Heart right ventricle (tissue), 16 donors: ENCODE measurements around the gene PBRM1. TPM values are rescaled to one million over a fixed set of nuclear protein-coding genes. Genes with fewer than 3 reads are reported as not detected.

Experiments used
- ATAC-seq, 8 donors: fragments of 200-7000 bp; cut with Tn5 transposase; one replicate each; pipeline ENCODE4 v1.9.1; 2020; ENCODE audit warnings: mild to moderate bottlenecking in 8 of 8, moderate library complexity in 8 of 8, moderate number of reproducible peaks in 1 of 8
- DNase-seq, 2 donors: peaks; one replicate each; pipeline ENCODE4 v3.0.0-alpha.2; 2020
- H3K27ac ChIP-seq, 10 donors: fragments of 200-600 bp; sonication (generic) in 2 of 10; one replicate each; pipeline versions ENCODE4 v1.5.0 to v1.8.0; 2020 to 2022; ENCODE audit warnings: mild to moderate bottlenecking in 3 of 10
- H3K27me3 ChIP-seq, 7 donors: fragments of 200-600 bp; one replicate each; pipeline ENCODE4 v1.8.0; 2021 to 2022; ENCODE audit warnings: mild to moderate bottlenecking in 2 of 7
- H3K36me3 ChIP-seq, 9 donors: fragments of 200-600 bp; sonication (generic) in 1 of 9; one replicate each; pipeline versions ENCODE4 v1.5.0 to v1.8.0; 2020 to 2022; ENCODE audit warnings: mild to moderate bottlenecking in 2 of 9
- H3K4me1 ChIP-seq, 9 donors: fragments of 200-600 bp; sonication (generic) in 1 of 9; one replicate each; pipeline versions ENCODE4 v1.5.0 to v1.8.0; 2020 to 2022; ENCODE audit warnings: mild to moderate bottlenecking in 4 of 9
- H3K4me3 ChIP-seq, 10 donors: fragments of 200-600 bp; sonication (generic) in 2 of 10; one replicate each; pipeline versions ENCODE4 v1.5.0 to v1.8.0; 2020 to 2022; ENCODE audit warnings: mild to moderate bottlenecking in 7 of 10, moderate library complexity in 2 of 10
- H3K9me3 ChIP-seq, 11 donors: fragments of 200-600 bp in 10 of 11; sonication (generic) in 2 of 11; one replicate each; pipeline versions ENCODE4 v1.5.0 to v1.8.0; 2013 to 2022; ENCODE audit warnings: mild to moderate bottlenecking in 2 of 11, control low read depth in 1 of 11, moderate library complexity in 1 of 11
- WGBS, 2 donors: extraction: QIAGEN DNeasy Blood & Tissue Kit; methylation state at CpG; one replicate each; pipeline ENCODE4 v1.1.7; 2013; ENCODE audit warnings: inconsistent platforms in 1 of 2; 5-methylcytosine and 5-hydroxymethylcytosine counted together
- intact Hi-C, 10 donors: fragments of 100-400 bp; cut with DNase I; formaldehyde crosslinking; loops; one replicate each; pipeline versions ENCODE4 v1.11.1 to v1.14.2; 2022
- polyA plus RNA-seq, 2 donors: library from polyadenylated mRNA; stranded (reverse); fragments of 200-250 nt; gene quantifications; one replicate each; pipeline ENCODE4 v1.2.3, GENCODE V29; 2013
- total RNA-seq, 10 donors: library from RNA; stranded (reverse); fragmentation: NEBNext Ultra II Directional in 3 of 10; extraction: Animal tissue kit (Norgen Biotek cat#: 25700) in 3 of 10; gene quantifications; one replicate each; pipeline versions ENCODE4 v1.2.1 to v1.2.4, GENCODE V29; 2021 to 2023
- TF ChIP-seq, protein P1 (sequence below), 9 donors: fragments of 200-600 bp; sonication (generic) in 2 of 9; IDR thresholded peaks; one replicate each; pipeline versions ENCODE4 v1.5.0 to v1.8.0; 2021 to 2022; ENCODE audit warnings: antibody characterized with exemption in 9 of 9, mild to moderate bottlenecking in 5 of 9, moderate library complexity in 1 of 9
- donor health status: Arrhythmogenic right ventricular cardiomyopathy.
- donor health status: ischemic (EF 13 %, LVEDD 7.1; RV severe dilation, severe dysfunction).
- donor health status: healthy with polysubstance abuse.
- donor health status: DM: no; HTN: yes; CAD: no.
- donor health status: DM: no; HTN: no; CAD: no.
- donor health status: ischemic (EF 25% LVEDD 6.9; RV normal size, moderate dysfunction).
- donor health status: ischemic (EF 25% LVEDD 5.7; RV mildly dilated, moderate dysfunction).
- donor health status: healthy.
- donor health status: DM: yes; HTN: yes; CAD: no.
- donor health status: Ischemic cardiomyopathy.
- donor health status: ischemic (EF 35%, LVEDD 5.7; RV mildly dilated, moderate dysfunction).
- donor health status: nonischemic (EF 11% LVEDD 7.7; RV severe dilation, severe dysfunction).
- donor health status: DM: yes; HTN: yes; CAD: no.
- donor health status: PGD.
- donor health status: ischemic (EF 29% LVEDD 5.4; RV normal size, mild dysfunction).
- donor health status: nonischemic (EF 23%, LVEDD 6.1; RV moderate dilation, normal function).

PBRM1 gene
- total and polyA plus RNA-seq, 12 donors: 6.0 to 63.9 (median 50.8) TPM

DNA sequence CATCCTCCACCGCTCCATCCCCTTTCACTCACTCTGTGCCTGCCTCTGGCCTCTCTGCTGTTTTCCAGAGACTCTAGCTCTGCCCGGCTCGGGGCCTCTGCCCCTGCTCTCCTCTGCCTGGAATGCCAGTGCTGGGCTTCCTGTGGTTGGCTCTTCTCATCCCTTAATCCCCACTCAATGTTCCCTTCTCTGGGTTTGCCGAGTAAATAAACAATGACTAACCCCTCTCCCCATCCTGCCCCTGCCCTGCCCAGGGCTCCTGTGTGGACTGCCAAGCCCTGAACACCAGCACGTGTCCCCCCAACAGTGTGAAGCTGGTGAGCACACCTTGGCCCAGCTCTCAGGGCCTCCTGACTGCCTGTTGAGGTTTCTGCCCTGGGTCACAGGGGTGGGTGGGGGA, 178.4 kb downstream of the PBRM1 start:
- DNase-seq: no peak
- peaks cover 0 to 99% (median 0%) of the 10 kb centered on the region in 9 donors for H3K36me3 ChIP-seq
- no peak overlapping the region for H3K4me3 ChIP-seq
- ATAC-seq: no peak
- no peak overlapping the region for H3K27ac ChIP-seq
- WGBS, 2 donors: 75 to 81% methylated on average over 5 of the region's 5 CpGs
- H3K9me3 ChIP-seq: no peaks in the 10 kb centered on the region
- intact Hi-C loops: no loop called here
- no peaks in the 10 kb centered on the region for H3K27me3 ChIP-seq
- H3K4me1 ChIP-seq: no peaks in the 10 kb centered on the region
- TF ChIP-seq, protein P1, sequence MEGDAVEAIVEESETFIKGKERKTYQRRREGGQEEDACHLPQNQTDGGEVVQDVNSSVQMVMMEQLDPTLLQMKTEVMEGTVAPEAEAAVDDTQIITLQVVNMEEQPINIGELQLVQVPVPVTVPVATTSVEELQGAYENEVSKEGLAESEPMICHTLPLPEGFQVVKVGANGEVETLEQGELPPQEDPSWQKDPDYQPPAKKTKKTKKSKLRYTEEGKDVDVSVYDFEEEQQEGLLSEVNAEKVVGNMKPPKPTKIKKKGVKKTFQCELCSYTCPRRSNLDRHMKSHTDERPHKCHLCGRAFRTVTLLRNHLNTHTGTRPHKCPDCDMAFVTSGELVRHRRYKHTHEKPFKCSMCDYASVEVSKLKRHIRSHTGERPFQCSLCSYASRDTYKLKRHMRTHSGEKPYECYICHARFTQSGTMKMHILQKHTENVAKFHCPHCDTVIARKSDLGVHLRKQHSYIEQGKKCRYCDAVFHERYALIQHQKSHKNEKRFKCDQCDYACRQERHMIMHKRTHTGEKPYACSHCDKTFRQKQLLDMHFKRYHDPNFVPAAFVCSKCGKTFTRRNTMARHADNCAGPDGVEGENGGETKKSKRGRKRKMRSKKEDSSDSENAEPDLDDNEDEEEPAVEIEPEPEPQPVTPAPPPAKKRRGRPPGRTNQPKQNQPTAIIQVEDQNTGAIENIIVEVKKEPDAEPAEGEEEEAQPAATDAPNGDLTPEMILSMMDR (IDR thresholded peaks at IDR 0.05): no peak

DNA sequence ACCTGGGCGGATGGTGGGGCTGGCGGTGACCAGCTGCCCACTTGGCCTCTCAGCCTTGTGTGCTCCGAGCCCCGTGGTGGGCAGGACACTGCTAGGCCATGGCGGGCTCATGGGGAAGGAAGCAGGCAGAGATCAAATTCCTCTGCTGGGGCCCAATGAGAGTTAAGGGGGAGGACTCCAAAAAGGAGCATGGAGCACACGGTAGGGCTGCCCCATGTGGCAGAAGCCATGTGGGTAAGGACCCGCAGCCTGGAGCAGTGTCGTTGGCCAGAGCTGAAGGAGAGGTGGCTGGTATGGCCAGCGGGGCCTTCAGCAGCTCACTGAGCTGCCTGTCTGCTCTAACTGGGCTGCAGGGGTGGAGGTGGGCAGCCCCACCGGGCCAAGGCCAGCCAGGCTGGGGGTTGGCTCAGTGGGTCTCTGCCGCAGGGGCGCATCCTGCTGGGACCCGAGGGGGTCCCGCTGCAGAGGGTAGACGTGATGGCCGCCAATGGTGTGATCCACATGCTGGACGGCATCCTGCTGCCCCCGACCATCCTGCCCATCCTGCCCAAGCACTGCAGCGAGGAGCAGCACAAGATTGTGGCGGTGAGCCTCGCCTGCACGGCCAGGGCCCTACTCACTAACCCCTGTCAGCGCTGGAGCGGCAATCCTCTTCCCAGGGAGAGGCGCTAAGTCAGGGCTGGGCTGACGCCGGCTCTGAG, 179.3 kb downstream of the PBRM1 start:
- DNase-seq (no peak), ATAC-seq (peak in 1 of 8 donors; percentile 6)
- intact Hi-C loops: no loop called here
- no peaks in the 10 kb centered on the region for H3K27me3 ChIP-seq
- no peaks in the 10 kb centered on the region for H3K9me3 ChIP-seq
- WGBS, 2 donors: 83 to 90% methylated on average over 27 of the region's 27 CpGs
- TF ChIP-seq, protein P1 (IDR thresholded peaks at IDR 0.05): no peak
- no peak overlapping the region for H3K4me3 ChIP-seq
- H3K4me1 ChIP-seq: no peaks in the 10 kb centered on the region
- peaks cover 0 to 99% (median 0%) of the 10 kb centered on the region in 9 donors for H3K36me3 ChIP-seq
- no peak overlapping the region for H3K27ac ChIP-seq

DNA sequence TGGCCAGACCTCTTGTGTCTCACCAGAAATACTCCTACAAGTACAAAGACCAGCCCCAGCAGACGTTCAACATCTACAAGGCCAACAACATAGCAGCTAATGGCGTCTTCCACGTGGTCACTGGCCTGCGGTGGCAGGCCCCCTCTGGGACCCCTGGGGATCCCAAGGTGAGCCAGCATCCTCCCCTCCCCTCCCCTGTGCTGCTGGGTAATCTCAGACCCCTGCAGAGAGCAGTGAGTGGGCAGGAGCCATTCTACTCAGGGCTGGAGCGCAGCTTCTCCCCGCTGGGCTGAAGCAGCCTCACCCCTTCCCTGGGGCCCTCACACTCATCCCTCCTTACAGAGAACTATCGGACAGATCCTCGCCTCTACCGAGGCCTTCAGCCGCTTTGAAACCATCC, 180.7 kb downstream of the PBRM1 start:
- whole genome bisulfite sequencing, 2 donors: 84 to 87% methylated on average over 10 of the region's 10 CpGs

DNA sequence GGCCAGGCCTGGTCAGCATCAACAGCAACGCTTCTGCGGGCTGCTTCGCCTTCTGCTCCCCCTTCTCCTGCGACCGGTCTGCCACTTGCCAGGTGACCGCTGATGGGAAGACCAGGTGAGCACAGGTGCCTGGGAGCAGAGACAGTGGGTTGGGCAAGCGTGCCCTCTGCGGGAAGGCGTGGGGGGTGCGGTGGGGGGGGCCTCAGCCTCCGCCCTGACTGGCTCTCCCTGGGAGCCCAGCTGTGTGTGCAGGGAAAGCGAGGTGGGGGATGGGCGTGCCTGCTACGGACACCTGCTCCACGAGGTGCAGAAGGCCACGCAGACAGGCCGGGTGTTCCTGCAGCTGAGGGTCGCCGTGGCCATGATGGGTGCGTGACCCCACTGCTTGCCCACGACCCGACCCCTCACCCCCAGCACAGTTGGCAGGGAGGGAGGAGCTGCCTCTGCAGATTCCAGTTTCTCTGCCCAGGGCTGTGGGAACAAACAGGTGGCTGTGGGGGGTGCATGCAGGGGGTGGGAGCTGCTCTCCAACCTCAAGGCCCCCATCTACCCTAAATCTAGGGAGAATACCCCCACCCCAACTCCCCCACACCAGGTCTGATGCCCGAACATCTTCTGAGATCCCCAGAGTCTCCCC, 181.8 kb downstream of the PBRM1 start:
- intact Hi-C loops: no loop called here
- Histone ChIP-seq H3K27me3 (no peaks in the 10 kb centered on the region), H3K27ac (no peak overlapping the region), H3K4me1 (peaks cover 0 to 6% (median 0%) of the 10 kb centered on the region in 9 donors), H3K9me3 (no peaks in the 10 kb centered on the region), H3K36me3 (peaks cover 0 to 81% (median 0%) of the 10 kb centered on the region in 9 donors), H3K4me3 (no peak overlapping the region)
- DNase-seq (no peak), ATAC-seq (no peak)
- WGBS, 2 donors: 73 to 79% methylated on average over 21 to 23 of the region's 23 CpGs
- TF ChIP-seq, protein P1 (IDR thresholded peaks at IDR 0.05): no peak

More for the DNA sequence above, 180.7 kb downstream of the PBRM1 start:
- intact Hi-C loops: no loop called here
- TF ChIP-seq, protein P1 (IDR thresholded peaks at IDR 0.05): no peak
- no peak for ATAC-seq
- Histone ChIP-seq H3K4me1 (no peaks in the 10 kb centered on the region), H3K4me3 (no peak overlapping the region), H3K9me3 (no peaks in the 10 kb centered on the region), H3K27me3 (no peaks in the 10 kb centered on the region), H3K36me3 (peaks cover 0 to 92% (median 0%) of the 10 kb centered on the region in 9 donors), H3K27ac (no peak overlapping the region)
- DNase-seq: no peak
